ENCODE measurements around the gene SEPTIN8. TPM values are rescaled to one million over a fixed set of nuclear protein-coding genes. Genes with fewer than 3 reads are reported as not detected.
A peak's percentile ranks its signal among the peaks of the same experiment; 100 is the strongest.

Gene SEPTIN8
- total and polyA plus RNA-seq, 10 of the 15 experiments (the other 5 are each of a cell fraction or from before 2014, with no cell fraction given), result 6.1 to 96.1 (median 29.4) TPM

DNA sequence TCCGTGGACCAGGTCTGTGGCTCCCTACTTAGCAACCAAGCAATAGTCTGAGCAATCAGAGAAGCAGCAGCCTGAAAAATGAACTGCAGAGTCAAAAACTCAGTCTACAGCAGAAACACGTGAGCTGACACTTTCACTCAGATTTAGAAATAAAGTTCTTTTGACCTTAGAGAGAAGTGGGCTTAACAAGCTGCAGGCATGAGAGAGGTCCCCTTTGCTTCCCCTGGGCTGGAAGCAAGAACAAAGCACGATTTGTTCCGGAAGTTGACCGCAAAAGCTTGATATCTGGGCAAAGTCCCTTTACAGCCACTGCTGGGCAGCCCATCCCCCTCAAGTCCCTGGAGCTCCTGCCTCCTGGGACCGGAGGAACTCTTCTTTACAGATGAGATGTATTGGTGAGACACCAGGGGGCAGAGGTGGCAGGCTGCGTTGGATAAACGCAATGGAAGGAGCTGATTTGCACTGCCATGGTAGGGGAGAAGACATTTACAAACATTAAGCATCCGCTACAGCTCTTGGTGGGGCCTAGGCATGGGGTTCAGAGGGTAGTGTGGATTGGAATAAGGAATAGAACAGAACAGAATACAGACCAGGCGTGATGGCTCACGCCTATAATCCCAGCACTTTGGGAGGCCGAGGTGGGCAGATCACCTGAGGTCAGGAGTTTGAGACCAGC, 30.3 kb upstream of the SEPTIN8 start (continued):
- TF ChIP-seq MEF2B (IDR thresholded peaks at IDR 0.05; ENCODE audit: partially characterized antibody, poor library complexity, severe bottlenecking) (peak; percentile 98), CHD4 (IDR thresholded peaks at IDR 0.05) (no peak), ZBTB11 (CRISPR knock-in tag; IDR thresholded peaks at IDR 0.05) (no peak), ZBTB40 (IDR thresholded peaks at IDR 0.05; ENCODE audit: borderline replicate concordance) (peak; percentile 19; the same call in 1 of the 2 replicates), NR2F1 (conservative IDR thresholded peaks at IDR 0.05) (peak; percentile 37), ESRRA (IDR thresholded peaks at IDR 0.05; ENCODE audit: low read length) (no peak), RELA (IDR thresholded peaks at IDR 0.05; ENCODE audit: borderline replicate concordance, partially characterized antibody) (no peak), HDAC2 (IDR thresholded peaks at IDR 0.05) (no peak), CREM (IDR thresholded peaks at IDR 0.05; ENCODE audit: low read depth) (no peak), CHD2 (IDR thresholded peaks at IDR 0.05; ENCODE audit: borderline replicate concordance, low read depth, low read length) (peak; percentile 69; the same call in 1 of the 2 replicates), REST (IDR thresholded peaks at IDR 0.05; ENCODE audit: low read depth, low read length) (no peak), PML (IDR thresholded peaks at IDR 0.05; ENCODE audit: low read length) (no peak), SIN3A (IDR thresholded peaks at IDR 0.05; ENCODE audit: low read depth, low read length) (no peak), PAX8 (IDR thresholded peaks at IDR 0.05) (no peak), NR2C2 (IDR thresholded peaks at IDR 0.05; ENCODE audit: borderline replicate concordance, control insufficient read depth, insufficient read length, low read depth) (no peak), STAT1 (conservative IDR thresholded peaks at IDR 0.05) (no peak), JUNB (IDR thresholded peaks at IDR 0.05) (no peak), ZNF622 (IDR thresholded peaks at IDR 0.05) (no peak), CREB1 (IDR thresholded peaks at IDR 0.05; ENCODE audit: low read depth) (no peak)
- TF ChIP-seq, protein P1, sequence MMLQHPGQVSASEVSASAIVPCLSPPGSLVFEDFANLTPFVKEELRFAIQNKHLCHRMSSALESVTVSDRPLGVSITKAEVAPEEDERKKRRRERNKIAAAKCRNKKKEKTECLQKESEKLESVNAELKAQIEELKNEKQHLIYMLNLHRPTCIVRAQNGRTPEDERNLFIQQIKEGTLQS (IDR thresholded peaks at IDR 0.05; ENCODE audit: borderline replicate concordance, extremely low read depth, low read depth, low read length), result no peak

All from GM12878 (cell line).